HepG2 (cell line): ENCODE measurements around the gene CDK3. TPM values are rescaled to one million over a fixed set of nuclear protein-coding genes. Genes with fewer than 3 reads are reported as not detected.

ENCODE experiments used
- HINFP ChIP-seq: sonication (generic); formaldehyde crosslinking; IDR thresholded peaks from 2 replicates; pipeline ENCODE4 v1.4.0; 2020; ENCODE audit warnings: low read depth, mild to moderate bottlenecking, missing genetic modification reagents
- HNF4A ChIP-seq: sonication (generic); formaldehyde crosslinking; IDR thresholded peaks from 2 replicates; pipeline ENCODE4 v1.4.0; 2020; ENCODE audit warnings: missing genetic modification reagents
- KLF16 ChIP-seq, 2 experiments: sonication (generic) in 1 of 2; formaldehyde crosslinking in 1 of 2; IDR thresholded peaks; 2 replicates each; pipeline versions ENCODE4 v1.6.1 to v1.8.0; 2016 to 2023; ENCODE audit warnings: missing genetic modification reagents in 2 of 2, missing compliant biosample characterization in 1 of 2
- NONO ChIP-seq, 2 experiments: fragments of 450-650 bp in 1 of 2; sonication (generic) in 1 of 2; formaldehyde crosslinking in 1 of 2; IDR thresholded peaks in 1 of 2; conservative IDR thresholded peaks in 1 of 2; 2 replicates each; pipeline versions ENCODE4 v1.6.1 to v1.8.0; 2017 to 2022; ENCODE audit warnings: mild to moderate bottlenecking in 1 of 2, missing genetic modification reagents in 1 of 2, moderate library complexity in 1 of 2
- NR2F6 ChIP-seq, 2 experiments: IDR thresholded peaks; 2 replicates each; pipeline ENCODE4 v1.6.1; 2016; ENCODE audit warnings: antibody characterized with exemption in 1 of 2, mild to moderate bottlenecking in 1 of 2
- PPARG ChIP-seq: conservative IDR thresholded peaks from 2 replicates; pipeline ENCODE4 v1.6.1; 2016; ENCODE audit warnings: missing biosample characterization, missing genetic modification reagents
- RNF219 ChIP-seq: sonication (generic); formaldehyde crosslinking; IDR thresholded peaks from 2 replicates; pipeline ENCODE4 v1.5.0; 2020; ENCODE audit warnings: mild to moderate bottlenecking, missing genetic modification reagents
- SOX6 ChIP-seq, 2 experiments: fragments of 450-650 bp in 1 of 2; sonication (generic) in 1 of 2; formaldehyde crosslinking in 1 of 2; IDR thresholded peaks; 2 replicates each; pipeline versions ENCODE4 v1.4.0 to v1.6.1; 2017 to 2020; ENCODE audit warnings: antibody characterized with exemption in 1 of 2, mild to moderate bottlenecking in 1 of 2, missing genetic modification reagents in 1 of 2
- ZBED4 ChIP-seq: sonication (generic); formaldehyde crosslinking; IDR thresholded peaks from 2 replicates; pipeline ENCODE4 v1.4.0; 2020; ENCODE audit warnings: missing genetic modification reagents, borderline replicate concordance
- ZBTB14 ChIP-seq: sonication (generic); formaldehyde crosslinking; IDR thresholded peaks from 2 replicates; pipeline ENCODE4 v1.4.0; 2020; ENCODE audit warnings: missing genetic modification reagents
- ZBTB26 ChIP-seq: IDR thresholded peaks from 2 replicates; pipeline ENCODE4 v1.6.1; 2016; ENCODE audit warnings: missing compliant biosample characterization, missing genetic modification reagents, borderline replicate concordance
- ZFP37 ChIP-seq: sonication (generic); formaldehyde crosslinking; IDR thresholded peaks from 2 replicates; pipeline ENCODE4 v1.4.0; 2020; ENCODE audit warnings: missing genetic modification reagents, borderline replicate concordance
- ZNF207 ChIP-seq: fragments of 450-650 bp; IDR thresholded peaks from 2 replicates; pipeline ENCODE4 v1.6.1; 2016; ENCODE audit warnings: antibody characterized with exemption, borderline replicate concordance
- ZNF275 ChIP-seq: sonication (generic); formaldehyde crosslinking; IDR thresholded peaks from 2 replicates; pipeline ENCODE4 v1.8.0; 2022; ENCODE audit warnings: missing genetic modification reagents, mild to moderate bottlenecking, inconsistent platforms, borderline replicate concordance
- ZNF768 ChIP-seq: sonication (generic); formaldehyde crosslinking; IDR thresholded peaks from 2 replicates; pipeline ENCODE4 v1.4.0; 2020; ENCODE audit warnings: missing genetic modification reagents
- ZNF816 ChIP-seq: sonication (generic); formaldehyde crosslinking; IDR thresholded peaks from 2 replicates; pipeline ENCODE4 v1.8.0; 2022; ENCODE audit warnings: missing genetic modification reagents, mild to moderate bottlenecking, borderline replicate concordance
- polyA plus RNA-seq, 8 experiments: library from polyadenylated mRNA; depleted of rRNA in 3 of 8; stranded (reverse) in 7 of 8; unstranded in 1 of 8; fragments of >200 nt; fragmentation: Illumina TruSeq in 4 of 8; extraction: Trizol in 4 of 8; gene quantifications; 2 replicates each; pipeline versions ENCODE4 v1.2.1 to v1.2.3, GENCODE V29; 2011 to 2016; ENCODE audit warnings: low read depth in 4 of 8, missing spikeins in 1 of 8, mixed read lengths in 1 of 8; ENCODE audit not compliant: insufficient read depth in 1 of 8
- total RNA-seq, 5 experiments: library from RNA; depleted of rRNA; stranded (reverse); fragments of >200 nt; fragmentation: Illumina TruSeq; extraction: Trizol; gene quantifications; 2 replicates each; pipeline ENCODE4 v1.2.3, GENCODE V29; 2016; ENCODE audit warnings: low read depth in 1 of 5

CDK3 gene
- total and polyA plus RNA-seq, 2 of the 13 experiments (the other 11 are each of a cell fraction or from before 2014, with no cell fraction given) = 5.8 to 11.4 TPM

GRCh38 chr17:75995385-75995925 is 5.2 kb upstream of the CDK3 start (continued):
- TF ChIP-seq ZNF207 (no peak), HINFP (CRISPR knock-in tag) (0 out of 2 replicates have a peak, but pooled peaks have one; percentile 37), NONO (IDR thresholded peaks at IDR 0.05) (no peak), NONO (CRISPR knock-in tag; conservative IDR thresholded peaks at IDR 0.05) (0 out of 2 replicates have a peak, but pooled peaks have one; percentile 19), ZBTB26 (CRISPR knock-in tag) (peak; percentile 20; the same call in 1 of the 2 replicates), HNF4A (peak; percentile 30; the same call in 1 of the 2 replicates), ZBTB14 (no peak), ZBED4 (CRISPR knock-in tag) (no peak), ZNF768 (CRISPR knock-in tag) (no peak), ZNF816 (CRISPR knock-in tag) (no peak), ZNF275 (no peak), KLF16 (CRISPR knock-in tag; IDR thresholded peaks at IDR 0.05) (0 out of 4 replicates have a peak, but pooled peaks of 1 of the 2 experiments have one; percentile 29), SOX6 (IDR thresholded peaks at IDR 0.05) (no peak), SOX6 (CRISPR knock-in tag; IDR thresholded peaks at IDR 0.05) (no peak), NR2F6 (IDR thresholded peaks at IDR 0.05) (peak; percentile 69), NR2F6 (CRISPR knock-in tag; IDR thresholded peaks at IDR 0.05) (peak; percentile 72; the same call in 1 of the 2 replicates), ZFP37 (no peak), RNF219 (CRISPR knock-in tag) (no peak), PPARG (CRISPR knock-in tag) (peak; percentile 83)
